HCT116 (cell line): ENCODE measurements around the gene ZNF570. TPM values are rescaled to one million over a fixed set of nuclear protein-coding genes. Genes with fewer than 3 reads are reported as not detected.

ENCODE experiments used
- ATAC-seq: fragments of 200-7000 bp; cut with Tn5 transposase; 2 replicates; pipeline ENCODE4 v1.9.1; 2020; ENCODE audit warnings: mild to moderate bottlenecking, moderate library complexity
- BruUV-seq: library from RNA; stranded (reverse); fragments of 400-500 nt; replicated peaks from 2 replicates; lab custom pipeline; 2021; lab: Mats Ljungman, UMichigan
- CTCF ChIA-PET: fragments of 300-600 bp; sonication (Branson Sonifier 250); formaldehyde crosslinking; loops from one replicate; lab custom pipeline; 2021; ENCODE audit warnings: antibody characterized with exemption; lab: Charles Lee
- POLR2A ChIA-PET: fragments of 300-600, 350-600 bp; sonication (Branson Sonifier 250); formaldehyde crosslinking; loops from one replicate; lab custom pipeline; 2021; ENCODE audit warnings: antibody characterized with exemption; lab: Charles Lee
- RAD21 ChIA-PET, 2 experiments: fragments of 300-600 bp; sonication (Branson Sonifier 250); formaldehyde crosslinking; loops; one replicate each; lab custom pipeline; 2023; ENCODE audit warnings: low total read pairs in 2 of 2; ENCODE audit not compliant: uncharacterized antibody in 2 of 2, unreplicated experiment in 2 of 2, low non-redundant PET in 1 of 2; lab: Charles Lee
- DNase-seq: peaks from one replicate; pipeline ENCODE4 v3.0.0-alpha.2; 2010; ENCODE audit warnings: low read depth, low spot score
- H2AFZ ChIP-seq: fragments of 200-600 bp; shearing (Covaris generic), sonication (generic); 2 replicates; pipeline ENCODE4 v1.6.1; 2017; ENCODE audit warnings: low read depth, mixed run types, mixed read lengths, antibody characterized with exemption, low read length; ENCODE audit not compliant: poor library complexity, severe bottlenecking
- H3K27ac ChIP-seq: 2 replicates; pipeline ENCODE4 v1.5.1; 2012; ENCODE audit warnings: low read depth, low read length
- H3K27me3 ChIP-seq: fragments of 200-600 bp; sonication (generic); 2 replicates; pipeline ENCODE4 v1.6.1; 2016; ENCODE audit warnings: mixed run types, low read length, mixed read lengths; ENCODE audit not compliant: insufficient read depth
- H3K36me3 ChIP-seq, 2 experiments: fragments of 200-500 bp in 1 of 2; fragments of 200-600 bp in 1 of 2; sonication (Bioruptor generic) in 1 of 2; sonication (generic) in 1 of 2; 2 replicates each; pipeline versions ENCODE4 v1.5.1 to v1.6.1; 2014 to 2016; ENCODE audit warnings: low read length in 2 of 2, inconsistent platforms in 1 of 2, mixed read lengths in 1 of 2, mixed run types in 1 of 2; ENCODE audit not compliant: insufficient read depth in 2 of 2, control insufficient read depth in 1 of 2
- H3K4me1 ChIP-seq, 2 experiments: fragments of 200-600 bp in 1 of 2; sonication (generic) in 1 of 2; 2 replicates each; pipeline versions ENCODE4 v1.5.1 to v1.6.1; 2012 to 2017; ENCODE audit warnings: low read length in 2 of 2, inconsistent platforms in 1 of 2, mild to moderate bottlenecking in 1 of 2, mixed read lengths in 1 of 2, mixed run types in 1 of 2, moderate library complexity in 1 of 2; ENCODE audit not compliant: insufficient read depth in 2 of 2, control insufficient read depth in 1 of 2
- H3K4me2 ChIP-seq: fragments of 200-600 bp; sonication (generic); 2 replicates; pipeline ENCODE4 v1.6.1; 2017; ENCODE audit warnings: mixed run types, low read length, mixed read lengths
- H3K4me3 ChIP-seq, 2 experiments: fragments of 200-600 bp in 1 of 2; sonication (generic) in 1 of 2; replicated peaks in 1 of 2; 2 replicates each; pipeline ENCODE4 v1.5.1; 2011 to 2016; ENCODE audit warnings: low read length in 2 of 2, control low read depth in 1 of 2, low read depth in 1 of 2, mild to moderate bottlenecking in 1 of 2, mixed read lengths in 1 of 2, mixed run types in 1 of 2
- H3K79me2 ChIP-seq: fragments of 200-600 bp; sonication (generic); 2 replicates; pipeline ENCODE4 v1.6.1; 2017; ENCODE audit warnings: mild to moderate bottlenecking, mixed run types, low read length, moderate library complexity, mixed read lengths; ENCODE audit not compliant: insufficient read depth
- H3K9ac ChIP-seq: fragments of 200-600 bp; sonication (generic); 2 replicates; pipeline ENCODE4 v1.6.1; 2016; ENCODE audit warnings: low read length, mixed read lengths
- H3K9me2 ChIP-seq: fragments of 200-600 bp; sonication (generic), shearing (Covaris generic); 2 replicates; pipeline ENCODE4 v1.6.1; 2017; ENCODE audit warnings: mixed run types, mild to moderate bottlenecking, moderate library complexity; ENCODE audit not compliant: insufficient read depth
- H3K9me3 ChIP-seq, 2 experiments: fragments of 200-500 bp in 1 of 2; fragments of 200-600 bp in 1 of 2; sonication (Bioruptor generic) in 1 of 2; sonication (generic) in 1 of 2; 2 replicates each; pipeline ENCODE4 v1.6.1; 2014 to 2017; ENCODE audit warnings: low read length in 2 of 2, mixed read lengths in 2 of 2, inconsistent platforms in 1 of 2, low read depth in 1 of 2, mild to moderate bottlenecking in 1 of 2, mixed run types in 1 of 2, moderate library complexity in 1 of 2; ENCODE audit not compliant: control insufficient read depth in 1 of 2, insufficient read depth in 1 of 2
- H4K20me1 ChIP-seq: fragments of 200-600 bp; sonication (generic), shearing (Covaris generic); 2 replicates; pipeline ENCODE4 v1.6.1; 2017; ENCODE audit warnings: mixed run types, mild to moderate bottlenecking, moderate library complexity; ENCODE audit not compliant: insufficient read depth
- EGR1 ChIP-seq: IDR thresholded peaks from 2 replicates; pipeline ENCODE4 v1.6.1; 2012; ENCODE audit warnings: low read depth
- ELF1 ChIP-seq: IDR thresholded peaks from 2 replicates; pipeline ENCODE4 v1.6.1; 2012; ENCODE audit warnings: low read depth, borderline replicate concordance
- EZH2 ChIP-seq: fragments of 200-600 bp; sonication (generic); IDR thresholded peaks from 2 replicates; pipeline ENCODE4 v1.6.1; 2017; ENCODE audit warnings: antibody characterized with exemption, mixed run types
- EZH2phosphoT487 ChIP-seq: fragments of 200-600 bp; IDR thresholded peaks from 2 replicates; pipeline ENCODE4 v1.6.1; 2018; ENCODE audit warnings: antibody characterized with exemption, borderline replicate concordance
- JUND ChIP-seq: IDR thresholded peaks from 2 replicates; pipeline ENCODE4 v1.6.1; 2012
- POLR2AphosphoS5 ChIP-seq: IDR thresholded peaks from 2 replicates; pipeline ENCODE4 v1.6.1; 2011; ENCODE audit warnings: mild to moderate bottlenecking, low read depth, low read length, moderate library complexity
- RAD21 ChIP-seq: IDR thresholded peaks from 2 replicates; pipeline ENCODE4 v1.6.1; 2012; ENCODE audit warnings: low read depth, mild to moderate bottlenecking
- SIN3A ChIP-seq: IDR thresholded peaks from 2 replicates; pipeline ENCODE4 v1.6.1; 2012; ENCODE audit warnings: low read depth
- SP1 ChIP-seq: IDR thresholded peaks from 2 replicates; pipeline ENCODE4 v1.6.1; 2012; ENCODE audit warnings: low read depth
- SRF ChIP-seq: IDR thresholded peaks from 2 replicates; pipeline ENCODE4 v1.6.1; 2012; ENCODE audit warnings: low read depth
- YY1 ChIP-seq: IDR thresholded peaks from 2 replicates; pipeline ENCODE4 v1.6.1; 2011; ENCODE audit warnings: low read length, low read depth, moderate library complexity, mild to moderate bottlenecking; ENCODE audit not compliant: insufficient replicate concordance; ENCODE audit errors: extremely low read depth
- ZFX ChIP-seq: fragments of 450-650 bp; IDR thresholded peaks from 2 replicates; pipeline ENCODE4 v1.6.1; 2017
- ZNF274 ChIP-seq: fragments of 200-500 bp; sonication (Bioruptor generic); IDR thresholded peaks from 2 replicates; pipeline ENCODE4 v1.6.1; 2014; ENCODE audit warnings: mild to moderate bottlenecking, low read depth, low read length, inconsistent platforms
- intact Hi-C: fragments of 100-400 bp; cut with micrococcal nuclease; formaldehyde crosslinking; loops from 2 replicates; pipeline ENCODE4 v1.10.0; 2022
- total RNA-seq: library from RNA; stranded (reverse); gene quantifications from one replicate; pipeline ENCODE4 v1.2.1, GENCODE V29; 2021; ENCODE audit not compliant: unreplicated experiment
- TF ChIP-seq, protein P1 (sequence below): IDR thresholded peaks from 2 replicates; pipeline ENCODE4 v1.6.1; 2012
- TF ChIP-seq, protein P2 (sequence below), 3 experiments: fragments of 200-600 bp in 1 of 3; sonication (generic) in 1 of 3; IDR thresholded peaks in 2 of 3; conservative IDR thresholded peaks in 1 of 3; 2 replicates each; pipeline ENCODE4 v1.5.1; 2012 to 2017; ENCODE audit warnings: low read depth in 2 of 3, low read length in 2 of 3, antibody characterized with exemption in 1 of 3, borderline replicate concordance in 1 of 3, control low read depth in 1 of 3, mild to moderate bottlenecking in 1 of 3, mixed read lengths in 1 of 3, mixed run types in 1 of 3, moderate library complexity in 1 of 3; ENCODE audit not compliant: insufficient read depth in 1 of 3

The ZNF570 gene
- total RNA-seq, 1 experiment from 2014 or later, result not detected

GRCh38 chr19:37452500-37453245 is 16.5 kb upstream of the ZNF570 start:
- DNase-seq (no peak), ATAC-seq (no peak)
- RAD21 ChIA-PET, result no interaction called here
- no peak overlapping the region for H2AFZ ChIP-seq
- no peaks in the 10 kb centered on the region for H3K9me2 ChIP-seq
- no peaks in the 10 kb centered on the region for H3K36me3 ChIP-seq
- H3K9ac ChIP-seq, result no peak overlapping the region
- POLR2A ChIA-PET, result no interaction called here
- no peaks in the 10 kb centered on the region for H3K79me2 ChIP-seq
- H3K9me3 ChIP-seq, result peaks cover 14 to 31% of the 10 kb centered on the region in 2 experiments; a peak in 3 of 4 replicates
- BruUV-seq, result no TSS peak
- no peaks in the 10 kb centered on the region for H3K27me3 ChIP-seq
- no peak overlapping the region for H3K4me3 ChIP-seq
- no peak for TF ChIP-seq ZNF274
- TF ChIP-seq JUND, result no peak
- no peak for TF ChIP-seq EZH2
- TF ChIP-seq RAD21, result no peak
- no peak for TF ChIP-seq SP1
- TF ChIP-seq, protein P1, sequence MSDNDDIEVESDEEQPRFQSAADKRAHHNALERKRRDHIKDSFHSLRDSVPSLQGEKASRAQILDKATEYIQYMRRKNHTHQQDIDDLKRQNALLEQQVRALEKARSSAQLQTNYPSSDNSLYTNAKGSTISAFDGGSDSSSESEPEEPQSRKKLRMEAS, result no peak
- no peak for TF ChIP-seq ELF1
- no peaks in the 10 kb centered on the region for H3K4me1 ChIP-seq
- no peaks in the 10 kb centered on the region for H4K20me1 ChIP-seq
- H3K4me2 ChIP-seq, result no peak overlapping the region
- intact Hi-C loops, result no loop called here
- CTCF ChIA-PET, result no interaction called here
- no peak overlapping the region for H3K27ac ChIP-seq

GRCh38 chr19:37466277-37466797 is 2.8 kb upstream of the ZNF570 start:
- intact Hi-C loops, result no loop called here
- Histone ChIP-seq H3K9me3 (peaks cover 11 to 21% of the 10 kb centered on the region in 2 experiments; a peak in 2 of 4 replicates), H3K27me3 (no peaks in the 10 kb centered on the region), H4K20me1 (no peaks in the 10 kb centered on the region), H3K79me2 (no peaks in the 10 kb centered on the region), H3K9me2 (no peaks in the 10 kb centered on the region), H3K4me1 (no peaks in the 10 kb centered on the region), H3K36me3 (no peaks in the 10 kb centered on the region), H2AFZ (no peak overlapping the region), H3K4me2 (no peak overlapping the region), H3K4me3 (no peak overlapping the region), H3K27ac (no peak overlapping the region), H3K9ac (no peak overlapping the region)
- ChIA-PET RAD21 (no interaction called here), POLR2A (no interaction called here), CTCF (no interaction called here)
- DNase-seq (no peak), ATAC-seq (no peak)
- no TSS peak for BruUV-seq
- TF ChIP-seq, protein P2, sequence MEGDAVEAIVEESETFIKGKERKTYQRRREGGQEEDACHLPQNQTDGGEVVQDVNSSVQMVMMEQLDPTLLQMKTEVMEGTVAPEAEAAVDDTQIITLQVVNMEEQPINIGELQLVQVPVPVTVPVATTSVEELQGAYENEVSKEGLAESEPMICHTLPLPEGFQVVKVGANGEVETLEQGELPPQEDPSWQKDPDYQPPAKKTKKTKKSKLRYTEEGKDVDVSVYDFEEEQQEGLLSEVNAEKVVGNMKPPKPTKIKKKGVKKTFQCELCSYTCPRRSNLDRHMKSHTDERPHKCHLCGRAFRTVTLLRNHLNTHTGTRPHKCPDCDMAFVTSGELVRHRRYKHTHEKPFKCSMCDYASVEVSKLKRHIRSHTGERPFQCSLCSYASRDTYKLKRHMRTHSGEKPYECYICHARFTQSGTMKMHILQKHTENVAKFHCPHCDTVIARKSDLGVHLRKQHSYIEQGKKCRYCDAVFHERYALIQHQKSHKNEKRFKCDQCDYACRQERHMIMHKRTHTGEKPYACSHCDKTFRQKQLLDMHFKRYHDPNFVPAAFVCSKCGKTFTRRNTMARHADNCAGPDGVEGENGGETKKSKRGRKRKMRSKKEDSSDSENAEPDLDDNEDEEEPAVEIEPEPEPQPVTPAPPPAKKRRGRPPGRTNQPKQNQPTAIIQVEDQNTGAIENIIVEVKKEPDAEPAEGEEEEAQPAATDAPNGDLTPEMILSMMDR (IDR thresholded peaks at IDR 0.05 in 2 of 3, conservative IDR thresholded peaks at IDR 0.05 in 1 of 3; ENCODE audit: borderline replicate concordance in 1 of 3, insufficient read depth in 1 of 3, low read depth in 2 of 3, low read length in 2 of 3), result no peak
- TF ChIP-seq EZH2phosphoT487, result no peak
- TF ChIP-seq YY1, result no peak
- TF ChIP-seq EZH2, result no peak
- no peak for TF ChIP-seq POLR2AphosphoS5
- no peak for TF ChIP-seq SIN3A
- TF ChIP-seq SP1, result no peak
- TF ChIP-seq EGR1, result no peak
- TF ChIP-seq ELF1, result no peak
- TF ChIP-seq, protein P1, result no peak
- TF ChIP-seq ZFX, result no peak
- no peak for TF ChIP-seq SRF
- no peak for TF ChIP-seq JUND
